ENCODE results near the gene NUP88. TPM values are rescaled to one million over a fixed set of nuclear protein-coding genes. Genes with fewer than 3 reads are reported as not detected.

The NUP88 gene
- total and polyA plus RNA-seq, 2 donors (not counting 3 experiments of a cell fraction or from before 2014, with no cell fraction given), result 52.5 to 95.8 TPM

GRCh38 chr17:5425826-5426225 lies 6.4 kb upstream of the NUP88 start:
- H2AFZ ChIP-seq (ENCODE audit: low read depth, low read length), result no peak overlapping the region
- POLR2A ChIA-PET, result no interaction called here
- no peak overlapping the region for H3K27ac ChIP-seq (ENCODE audit: insufficient read depth, low read depth, low read length)
- CTCF ChIA-PET, result interaction anchor here (6.0 kb wide), 1 partner anchor 14 kb away, joined by 43 read pairs; the partner anchor contains the start of gene C1QBP
- intact Hi-C loops (cut with micrococcal nuclease) (no loop called here), dilution Hi-C loops (cut with MboI; ENCODE audit: extremely low pct_ligation_motif_present, low sequenced_read_pairs) (no loop called here)
- H3K27me3 ChIP-seq (ENCODE audit: control insufficient read depth in 2 of 2, insufficient read depth in 2 of 2, low read length in 2 of 2), result no peaks in the 10 kb centered on the region
- H4K20me1 ChIP-seq (replicated peaks; ENCODE audit: control insufficient read depth, extremely low read depth, insufficient read depth, low read length), result no peaks in the 10 kb centered on the region
- no peak for TF ChIP-seq POLR2AphosphoS5 (IDR thresholded peaks at IDR 0.05; ENCODE audit: insufficient read depth, low read depth, low read length)
- no peak for TF ChIP-seq EZH2 (IDR thresholded peaks at IDR 0.05; ENCODE audit: borderline replicate concordance, low read depth, low read length, severe bottlenecking)
- TF ChIP-seq MYC (IDR thresholded peaks at IDR 0.05; ENCODE audit: low read depth, low read length), result no peak
- no peak for TF ChIP-seq CTCF (IDR thresholded peaks at IDR 0.05; ENCODE audit: extremely low read depth in 1 of 2, insufficient read depth in 1 of 2, low read depth in 1 of 2, low read length in 2 of 2)
- no peak for TF ChIP-seq JUN (IDR thresholded peaks at IDR 0.05; ENCODE audit: borderline replicate concordance, insufficient read depth, insufficient read length, low read depth)
- TF ChIP-seq MAX (IDR thresholded peaks at IDR 0.05; ENCODE audit: insufficient read depth, insufficient read length), result no peak
- H3K36me3 ChIP-seq (ENCODE audit: control insufficient read depth in 2 of 2, extremely low read depth in 1 of 2, insufficient read depth in 2 of 2, low read length in 2 of 2), result peaks cover 27 to 39% of the 10 kb centered on the region in 2 experiments
- no peaks in the 10 kb centered on the region for H3K9me1 ChIP-seq (replicated peaks; ENCODE audit: control insufficient read depth, extremely low read depth, insufficient read depth, low read length)
- DNase-seq (ENCODE audit: low read depth, low spot score) (no peak), FAIRE-seq (no peak)
- no peaks in the 10 kb centered on the region for H3K9me3 ChIP-seq (replicated peaks; ENCODE audit: control insufficient read depth, insufficient read depth, low read length)
- H3K4me3 ChIP-seq (replicated peaks in 1 of 3; ENCODE audit: insufficient read depth in 1 of 3, low read depth in 1 of 3, low read length in 3 of 3), result no peak overlapping the region
- peaks cover 11% of the 10 kb centered on the region for H3K79me2 ChIP-seq (ENCODE audit: control insufficient read depth, insufficient read depth, low read length)
- H3K4me1 ChIP-seq (ENCODE audit: control insufficient read depth, extremely low read depth, insufficient read depth, low read length), result peaks cover 6% of the 10 kb centered on the region
- H3K9ac ChIP-seq (replicated peaks; ENCODE audit: extremely low read depth, insufficient read depth, low read length), result no peak overlapping the region
- no TSS peak for BruUV-seq (replicated peaks)
- H3K4me2 ChIP-seq (ENCODE audit: insufficient read depth, low read length), result no peak overlapping the region
